H1 (cell line): ENCODE data around the gene ARHGEF26. TPM values are rescaled to one million over a fixed set of nuclear protein-coding genes. Genes with fewer than 3 reads are reported as not detected.

ENCODE experiments used
- polyA plus RNA-seq, 7 experiments: library from polyadenylated mRNA; depleted of rRNA in 3 of 7; stranded (reverse) in 5 of 7; unstranded in 2 of 7; fragments of >200 nt in 5 of 7; fragments of 200-250 nt in 2 of 7; gene quantifications; 1 replicate in 5 of 7; 2 replicates in 1 of 7; 4 replicates in 1 of 7; pipeline versions ENCODE4 v1.2.1 to v1.2.3, GENCODE V29; 2011 to 2013; ENCODE audit warnings: missing spikeins in 2 of 7, mixed read lengths in 2 of 7
- total RNA-seq: library from RNA; stranded (reverse); fragmentation: NEBNext Ultra II Directional; extraction: Animal tissue kit (Norgen Biotek cat#: 25700); gene quantifications from 2 replicates; pipeline ENCODE4 v1.2.1, GENCODE V29; 2021
- TF ChIP-seq, protein P1 (sequence below): fragments of 300-600 bp; sonication (generic); IDR thresholded peaks from 2 replicates; pipeline ENCODE4 v1.7.1; 2012; ENCODE audit warnings: low read length, moderate library complexity, mild to moderate bottlenecking, inconsistent platforms; ENCODE audit not compliant: insufficient replicate concordance

Gene ARHGEF26
- total and polyA plus RNA-seq, 2 of the 8 experiments (the other 6 are each of a cell fraction or from before 2014, with no cell fraction given), result 3.1 to 15.6 TPM

DNA sequence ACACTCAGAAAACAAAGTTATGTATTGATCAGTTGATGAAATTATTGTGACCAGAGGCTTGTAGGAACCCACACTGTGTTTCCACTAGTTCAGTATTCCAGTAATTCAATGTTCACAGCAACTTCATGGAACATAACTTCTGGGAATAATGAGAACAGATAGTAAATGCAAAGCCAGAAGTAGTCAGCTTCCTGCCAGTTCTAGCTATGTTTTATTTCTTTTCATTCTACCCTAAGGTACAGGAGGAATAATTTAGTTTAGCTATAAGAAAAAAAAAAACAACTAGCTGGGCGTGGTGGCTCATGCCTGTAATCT is 48.6 kb downstream of the ARHGEF26 start (continued):
- TF ChIP-seq, protein P1, sequence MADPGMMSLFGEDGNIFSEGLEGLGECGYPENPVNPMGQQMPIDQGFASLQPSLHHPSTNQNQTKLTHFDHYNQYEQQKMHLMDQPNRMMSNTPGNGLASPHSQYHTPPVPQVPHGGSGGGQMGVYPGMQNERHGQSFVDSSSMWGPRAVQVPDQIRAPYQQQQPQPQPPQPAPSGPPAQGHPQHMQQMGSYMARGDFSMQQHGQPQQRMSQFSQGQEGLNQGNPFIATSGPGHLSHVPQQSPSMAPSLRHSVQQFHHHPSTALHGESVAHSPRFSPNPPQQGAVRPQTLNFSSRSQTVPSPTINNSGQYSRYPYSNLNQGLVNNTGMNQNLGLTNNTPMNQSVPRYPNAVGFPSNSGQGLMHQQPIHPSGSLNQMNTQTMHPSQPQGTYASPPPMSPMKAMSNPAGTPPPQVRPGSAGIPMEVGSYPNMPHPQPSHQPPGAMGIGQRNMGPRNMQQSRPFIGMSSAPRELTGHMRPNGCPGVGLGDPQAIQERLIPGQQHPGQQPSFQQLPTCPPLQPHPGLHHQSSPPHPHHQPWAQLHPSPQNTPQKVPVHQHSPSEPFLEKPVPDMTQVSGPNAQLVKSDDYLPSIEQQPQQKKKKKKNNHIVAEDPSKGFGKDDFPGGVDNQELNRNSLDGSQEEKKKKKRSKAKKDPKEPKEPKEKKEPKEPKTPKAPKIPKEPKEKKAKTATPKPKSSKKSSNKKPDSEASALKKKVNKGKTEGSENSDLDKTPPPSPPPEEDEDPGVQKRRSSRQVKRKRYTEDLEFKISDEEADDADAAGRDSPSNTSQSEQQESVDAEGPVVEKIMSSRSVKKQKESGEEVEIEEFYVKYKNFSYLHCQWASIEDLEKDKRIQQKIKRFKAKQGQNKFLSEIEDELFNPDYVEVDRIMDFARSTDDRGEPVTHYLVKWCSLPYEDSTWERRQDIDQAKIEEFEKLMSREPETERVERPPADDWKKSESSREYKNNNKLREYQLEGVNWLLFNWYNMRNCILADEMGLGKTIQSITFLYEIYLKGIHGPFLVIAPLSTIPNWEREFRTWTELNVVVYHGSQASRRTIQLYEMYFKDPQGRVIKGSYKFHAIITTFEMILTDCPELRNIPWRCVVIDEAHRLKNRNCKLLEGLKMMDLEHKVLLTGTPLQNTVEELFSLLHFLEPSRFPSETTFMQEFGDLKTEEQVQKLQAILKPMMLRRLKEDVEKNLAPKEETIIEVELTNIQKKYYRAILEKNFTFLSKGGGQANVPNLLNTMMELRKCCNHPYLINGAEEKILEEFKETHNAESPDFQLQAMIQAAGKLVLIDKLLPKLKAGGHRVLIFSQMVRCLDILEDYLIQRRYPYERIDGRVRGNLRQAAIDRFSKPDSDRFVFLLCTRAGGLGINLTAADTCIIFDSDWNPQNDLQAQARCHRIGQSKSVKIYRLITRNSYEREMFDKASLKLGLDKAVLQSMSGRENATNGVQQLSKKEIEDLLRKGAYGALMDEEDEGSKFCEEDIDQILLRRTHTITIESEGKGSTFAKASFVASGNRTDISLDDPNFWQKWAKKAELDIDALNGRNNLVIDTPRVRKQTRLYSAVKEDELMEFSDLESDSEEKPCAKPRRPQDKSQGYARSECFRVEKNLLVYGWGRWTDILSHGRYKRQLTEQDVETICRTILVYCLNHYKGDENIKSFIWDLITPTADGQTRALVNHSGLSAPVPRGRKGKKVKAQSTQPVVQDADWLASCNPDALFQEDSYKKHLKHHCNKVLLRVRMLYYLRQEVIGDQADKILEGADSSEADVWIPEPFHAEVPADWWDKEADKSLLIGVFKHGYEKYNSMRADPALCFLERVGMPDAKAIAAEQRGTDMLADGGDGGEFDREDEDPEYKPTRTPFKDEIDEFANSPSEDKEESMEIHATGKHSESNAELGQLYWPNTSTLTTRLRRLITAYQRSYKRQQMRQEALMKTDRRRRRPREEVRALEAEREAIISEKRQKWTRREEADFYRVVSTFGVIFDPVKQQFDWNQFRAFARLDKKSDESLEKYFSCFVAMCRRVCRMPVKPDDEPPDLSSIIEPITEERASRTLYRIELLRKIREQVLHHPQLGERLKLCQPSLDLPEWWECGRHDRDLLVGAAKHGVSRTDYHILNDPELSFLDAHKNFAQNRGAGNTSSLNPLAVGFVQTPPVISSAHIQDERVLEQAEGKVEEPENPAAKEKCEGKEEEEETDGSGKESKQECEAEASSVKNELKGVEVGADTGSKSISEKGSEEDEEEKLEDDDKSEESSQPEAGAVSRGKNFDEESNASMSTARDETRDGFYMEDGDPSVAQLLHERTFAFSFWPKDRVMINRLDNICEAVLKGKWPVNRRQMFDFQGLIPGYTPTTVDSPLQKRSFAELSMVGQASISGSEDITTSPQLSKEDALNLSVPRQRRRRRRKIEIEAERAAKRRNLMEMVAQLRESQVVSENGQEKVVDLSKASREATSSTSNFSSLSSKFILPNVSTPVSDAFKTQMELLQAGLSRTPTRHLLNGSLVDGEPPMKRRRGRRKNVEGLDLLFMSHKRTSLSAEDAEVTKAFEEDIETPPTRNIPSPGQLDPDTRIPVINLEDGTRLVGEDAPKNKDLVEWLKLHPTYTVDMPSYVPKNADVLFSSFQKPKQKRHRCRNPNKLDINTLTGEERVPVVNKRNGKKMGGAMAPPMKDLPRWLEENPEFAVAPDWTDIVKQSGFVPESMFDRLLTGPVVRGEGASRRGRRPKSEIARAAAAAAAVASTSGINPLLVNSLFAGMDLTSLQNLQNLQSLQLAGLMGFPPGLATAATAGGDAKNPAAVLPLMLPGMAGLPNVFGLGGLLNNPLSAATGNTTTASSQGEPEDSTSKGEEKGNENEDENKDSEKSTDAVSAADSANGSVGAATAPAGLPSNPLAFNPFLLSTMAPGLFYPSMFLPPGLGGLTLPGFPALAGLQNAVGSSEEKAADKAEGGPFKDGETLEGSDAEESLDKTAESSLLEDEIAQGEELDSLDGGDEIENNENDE, result no peak
